Keratinocyte (primary cell): Measurements from ENCODE around the gene DIO3.

Experiments
- CTCF ChIP-seq, 3 experiments: IDR thresholded peaks in 1 of 3; conservative IDR thresholded peaks in 1 of 3; optimal IDR thresholded peaks in 1 of 3; 2 replicates in 2 of 3; 3 replicates in 1 of 3; pipeline versions ENCODE3 to v1.5.1; 2011; ENCODE audit warnings: low read length in 3 of 3, mild to moderate bottlenecking in 3 of 3, moderate library complexity in 2 of 3, control low read depth in 1 of 3, inconsistent platforms in 1 of 3; ENCODE audit not compliant: insufficient read depth in 2 of 3; ENCODE audit errors: extremely low read depth in 1 of 3
- EZH2 ChIP-seq: IDR thresholded peaks from one replicate; pipeline ENCODE4 v1.6.1; 2012; ENCODE audit warnings: inconsistent platforms, mild to moderate bottlenecking, low read length, moderate library complexity

GRCh38 chr14:101560534-101561113, 671 bp upstream of the DIO3 start:
- TF ChIP-seq CTCF (optimal IDR thresholded peaks at IDR 0.05 in 1 of 3, IDR thresholded peaks at IDR 0.05 in 1 of 3, conservative IDR thresholded peaks at IDR 0.05 in 1 of 3; ENCODE audit: extremely low read depth in 1 of 3, insufficient read depth in 2 of 3, low read length in 3 of 3): no peak
- no peak for TF ChIP-seq EZH2
